B cell (primary cell): ENCODE results near the gene STXBP5L. TPM values are rescaled to one million over a fixed set of nuclear protein-coding genes. Genes with fewer than 3 reads are reported as not detected.

Experiments
- ATAC-seq: fragments of 200-7000 bp; cut with Tn5 transposase; one replicate; pipeline ENCODE4 v1.10.0; 2021; ENCODE audit warnings: low read depth, mild to moderate bottlenecking, moderate number of reproducible peaks, moderate library complexity
- CTCF ChIA-PET: fragments of 350-600 bp; sonication (Branson Sonifier 250); formaldehyde crosslinking; loops from one replicate; lab custom pipeline; 2021; ENCODE audit warnings: antibody characterized with exemption, inconsistent platforms; lab: Charles Lee
- POLR2A ChIA-PET: fragments of 350-600 bp; sonication (Branson Sonifier 250); formaldehyde crosslinking; loops from one replicate; lab custom pipeline; 2021; ENCODE audit warnings: antibody characterized with exemption; lab: Charles Lee
- DNase-seq: peaks from one replicate; pipeline ENCODE4 v3.0.0; 2013
- H2AFZ ChIP-seq: 2 replicates; pipeline ENCODE4 v1.6.1; 2012; ENCODE audit warnings: mild to moderate bottlenecking, low read depth, low read length; ENCODE audit not compliant: insufficient read depth, poor library complexity, severe bottlenecking
- H3K27ac ChIP-seq, 2 donors: 1 replicate in 1 of 2; 2 replicates in 1 of 2; pipeline ENCODE4 v1.5.1; 2012 to 2013; ENCODE audit warnings: low read length in 2 of 2, mild to moderate bottlenecking in 2 of 2, moderate library complexity in 1 of 2
- H3K27me3 ChIP-seq, 4 experiments: fragments of 200-600 bp in 1 of 4; sonication (generic) in 1 of 4; replicated peaks in 1 of 4; 1 replicate in 2 of 4; 2 replicates in 2 of 4; pipeline versions ENCODE4 v1.6.1 to v1.7.0; 2013 to 2016; ENCODE audit warnings: low read length in 3 of 4, mild to moderate bottlenecking in 2 of 4, mixed read lengths in 1 of 4, moderate library complexity in 1 of 4; ENCODE audit not compliant: insufficient read depth in 4 of 4, control insufficient read depth in 3 of 4; ENCODE audit errors: control extremely low read depth in 1 of 4
- H3K36me3 ChIP-seq, 2 experiments: replicated peaks in 1 of 2; 1 replicate in 1 of 2; 2 replicates in 1 of 2; pipeline versions ENCODE4 v1.6.1 to v1.7.1; 2013; ENCODE audit warnings: low read length in 1 of 2; ENCODE audit not compliant: insufficient read depth in 2 of 2, control insufficient read depth in 1 of 2; ENCODE audit errors: control extremely low read depth in 1 of 2, extremely low read depth in 1 of 2
- H3K4me1 ChIP-seq, 2 donors: fragments of 200-600 bp in 1 of 2; sonication (generic) in 1 of 2; 1 replicate in 1 of 2; 2 replicates in 1 of 2; pipeline versions ENCODE4 v1.5.1 to v1.6.1; 2013 to 2017; ENCODE audit warnings: low read length in 2 of 2; ENCODE audit not compliant: control insufficient read depth in 2 of 2, insufficient read depth in 2 of 2
- H3K4me2 ChIP-seq: replicated peaks from 2 replicates; pipeline ENCODE3; 2012; ENCODE audit warnings: mild to moderate bottlenecking, low read depth, low read length; ENCODE audit not compliant: poor library complexity, severe bottlenecking
- H3K4me3 ChIP-seq, 5 experiments: fragments of 200-600 bp in 1 of 5; sonication (generic) in 1 of 5; 1 replicate in 3 of 5; 2 replicates in 2 of 5; pipeline versions ENCODE4 v1.5.1 to v1.7.0; 2011 to 2016; ENCODE audit warnings: low read length in 4 of 5, mild to moderate bottlenecking in 4 of 5, low read depth in 2 of 5, control low read depth in 1 of 5, moderate library complexity in 1 of 5; ENCODE audit not compliant: insufficient read depth in 1 of 5; ENCODE audit errors: control extremely low read depth in 1 of 5, extremely low read depth in 1 of 5
- H3K79me2 ChIP-seq: fragments of 200-600 bp; sonication (generic); one replicate; pipeline ENCODE4 v1.6.0; 2016; ENCODE audit warnings: low read length; ENCODE audit not compliant: control insufficient read depth, insufficient read depth
- H3K9ac ChIP-seq: fragments of 200-600 bp; sonication (generic); 2 replicates; pipeline ENCODE4 v1.6.1; 2017; ENCODE audit warnings: mild to moderate bottlenecking, low read length, moderate library complexity
- H3K9me3 ChIP-seq, 3 donors: one replicate each; pipeline versions ENCODE4 v1.6.1 to v1.7.1; 2013; ENCODE audit warnings: low read length in 2 of 3; ENCODE audit not compliant: control insufficient read depth in 2 of 3, insufficient read depth in 1 of 3; ENCODE audit errors: control extremely low read depth in 1 of 3
- H4K20me1 ChIP-seq: 2 replicates; pipeline ENCODE4 v1.6.0; 2012; ENCODE audit warnings: mild to moderate bottlenecking, low read length; ENCODE audit not compliant: insufficient read depth, control insufficient read depth, poor library complexity, severe bottlenecking
- H3K27ac Mint-ChIP-seq: one replicate; pipeline ENCODE4 v1.8.0; 2021; ENCODE audit warnings: mixed read lengths
- H3K27me3 Mint-ChIP-seq: one replicate; pipeline ENCODE4 v1.8.0; 2021; ENCODE audit warnings: mixed read lengths
- H3K4me1 Mint-ChIP-seq: one replicate; pipeline ENCODE4 v1.8.0; 2021; ENCODE audit warnings: mixed read lengths
- H3K4me3 Mint-ChIP-seq: one replicate; pipeline ENCODE4 v1.8.0; 2021; ENCODE audit warnings: mixed read lengths
- H3K9me3 Mint-ChIP-seq: one replicate; pipeline ENCODE4 v1.8.0; 2022; ENCODE audit warnings: mixed read lengths; ENCODE audit not compliant: insufficient read depth
- EZH2 ChIP-seq: IDR thresholded peaks from 2 replicates; pipeline ENCODE4 v1.6.1; 2012; ENCODE audit warnings: borderline replicate concordance, low read depth, mild to moderate bottlenecking, moderate library complexity, low read length; ENCODE audit not compliant: insufficient read depth, poor library complexity, severe bottlenecking
- WGBS: methylation state at CpG from one replicate; pipeline ENCODE4 v1.1.5; 2013; ENCODE audit warnings: missing lambda C conversion rate; ENCODE audit not compliant: insufficient coverage; 5-methylcytosine and 5-hydroxymethylcytosine counted together
- intact Hi-C: fragments of 100-400 bp; cut with micrococcal nuclease; formaldehyde crosslinking; loops from one replicate; pipeline ENCODE4 v1.10.0; 2022
- polyA plus RNA-seq: library from polyadenylated mRNA; depleted of rRNA; stranded (reverse); fragments of >200 nt; gene quantifications from 2 replicates; pipeline ENCODE4 v1.2.3, GENCODE V29; 2012
- total RNA-seq, 2 donors: library from RNA; stranded (reverse); fragments of 120-200 nt in 1 of 2; gene quantifications; 1 replicate in 1 of 2; 2 replicates in 1 of 2; pipeline versions ENCODE4 v1.2.3 to v1.2.4, GENCODE V29; 2013 to 2022
- TF ChIP-seq, protein P1 (sequence below): fragments of 200-600 bp; IDR thresholded peaks from one replicate; pipeline ENCODE4 v1.8.0; 2022; ENCODE audit warnings: antibody characterized with exemption, mild to moderate bottlenecking

STXBP5L gene
- total and polyA plus RNA-seq, 2 donors (not counting 1 experiment from before 2014, with no cell fraction given), result not detected

DNA sequence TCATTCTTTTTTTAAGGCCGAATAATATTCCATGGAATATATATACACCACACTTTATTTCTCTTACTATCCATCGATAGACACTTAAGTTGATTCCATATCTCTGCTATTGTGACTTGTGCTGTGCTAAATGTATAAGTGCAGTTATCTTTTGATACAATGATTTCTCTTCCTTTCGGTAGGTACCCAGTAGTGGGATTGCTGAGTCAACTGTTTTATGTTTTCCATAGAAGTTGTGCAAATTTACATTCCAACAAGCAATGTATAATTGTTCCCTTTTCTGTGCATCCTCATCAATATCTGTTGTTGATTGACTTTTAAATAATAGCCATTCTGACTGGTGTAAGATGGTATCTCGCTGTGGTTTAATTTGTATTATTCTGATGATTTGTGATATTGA is 81.0 kb downstream of the STXBP5L start:
- H3K4me3 Mint-ChIP-seq, result no peak overlapping the region
- no peak overlapping the region for H3K9ac ChIP-seq
- POLR2A ChIA-PET, result no interaction called here
- H3K79me2 ChIP-seq, result no peaks in the 10 kb centered on the region
- no peaks in the 10 kb centered on the region for H3K4me1 Mint-ChIP-seq
- no peaks in the 10 kb centered on the region for H3K36me3 ChIP-seq
- no peaks in the 10 kb centered on the region for H4K20me1 ChIP-seq
- H3K4me1 ChIP-seq, result no peaks in the 10 kb centered on the region
- H3K9me3 ChIP-seq, result no peaks in the 10 kb centered on the region
- CTCF ChIA-PET, result no interaction called here
- H3K4me3 ChIP-seq, result no peak overlapping the region
- TF ChIP-seq, protein P1, sequence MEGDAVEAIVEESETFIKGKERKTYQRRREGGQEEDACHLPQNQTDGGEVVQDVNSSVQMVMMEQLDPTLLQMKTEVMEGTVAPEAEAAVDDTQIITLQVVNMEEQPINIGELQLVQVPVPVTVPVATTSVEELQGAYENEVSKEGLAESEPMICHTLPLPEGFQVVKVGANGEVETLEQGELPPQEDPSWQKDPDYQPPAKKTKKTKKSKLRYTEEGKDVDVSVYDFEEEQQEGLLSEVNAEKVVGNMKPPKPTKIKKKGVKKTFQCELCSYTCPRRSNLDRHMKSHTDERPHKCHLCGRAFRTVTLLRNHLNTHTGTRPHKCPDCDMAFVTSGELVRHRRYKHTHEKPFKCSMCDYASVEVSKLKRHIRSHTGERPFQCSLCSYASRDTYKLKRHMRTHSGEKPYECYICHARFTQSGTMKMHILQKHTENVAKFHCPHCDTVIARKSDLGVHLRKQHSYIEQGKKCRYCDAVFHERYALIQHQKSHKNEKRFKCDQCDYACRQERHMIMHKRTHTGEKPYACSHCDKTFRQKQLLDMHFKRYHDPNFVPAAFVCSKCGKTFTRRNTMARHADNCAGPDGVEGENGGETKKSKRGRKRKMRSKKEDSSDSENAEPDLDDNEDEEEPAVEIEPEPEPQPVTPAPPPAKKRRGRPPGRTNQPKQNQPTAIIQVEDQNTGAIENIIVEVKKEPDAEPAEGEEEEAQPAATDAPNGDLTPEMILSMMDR, result no peak
- TF ChIP-seq EZH2, result no peak
- no peak overlapping the region for H3K4me2 ChIP-seq
- no peaks in the 10 kb centered on the region for H3K27me3 ChIP-seq
- DNase-seq (no peak), ATAC-seq (no peak)
- no peak overlapping the region for H3K27ac ChIP-seq
- H3K27me3 Mint-ChIP-seq, result no peaks in the 10 kb centered on the region
- intact Hi-C loops, result no loop called here
- WGBS, result no CpG with 5 or more reads among the region's 4 CpGs
- no peak overlapping the region for H3K27ac Mint-ChIP-seq
- no peaks in the 10 kb centered on the region for H3K9me3 Mint-ChIP-seq
- H2AFZ ChIP-seq, result no peak overlapping the region

DNA sequence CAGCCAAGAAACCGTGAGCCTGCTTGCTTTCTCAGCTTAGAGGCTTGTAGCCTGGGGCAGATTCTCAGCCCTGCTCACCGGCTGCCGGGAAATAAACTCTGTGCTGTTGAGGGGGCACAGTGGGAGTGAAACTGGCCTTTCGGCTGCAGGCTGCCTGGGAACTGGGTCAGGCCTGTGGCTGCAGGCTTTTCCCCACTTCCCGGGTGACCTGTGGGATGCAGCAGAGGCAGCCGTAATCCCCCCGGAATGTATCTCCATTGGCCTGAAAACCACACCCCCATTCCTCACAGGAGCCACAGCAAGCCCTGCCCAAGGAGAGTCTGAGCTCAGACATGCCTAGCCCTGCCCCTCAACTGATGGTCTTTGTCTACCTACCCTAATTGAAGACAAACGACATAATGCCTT is 110.9 kb downstream of the STXBP5L start:
- ChIA-PET CTCF (no interaction called here), POLR2A (no interaction called here)
- H3K9ac ChIP-seq, result no peak overlapping the region
- H3K4me3 Mint-ChIP-seq, result no peak overlapping the region
- H4K20me1 ChIP-seq, result no peaks in the 10 kb centered on the region
- H3K4me1 ChIP-seq, result no peaks in the 10 kb centered on the region
- no peak overlapping the region for H2AFZ ChIP-seq
- intact Hi-C loops, result no loop called here
- DNase-seq, result no peak
- no peak overlapping the region for H3K27ac ChIP-seq
- no peak for ATAC-seq
- H3K36me3 ChIP-seq, result no peaks in the 10 kb centered on the region
- H3K4me3 ChIP-seq, result no peak overlapping the region
- no peak overlapping the region for H3K4me2 ChIP-seq
- 82% methylated on average over 8 of the region's 8 CpGs for WGBS
- TF ChIP-seq EZH2, result no peak
- TF ChIP-seq, protein P1, result no peak
- H3K9me3 ChIP-seq, result peaks cover 0 to 7% (median 1%) of the 10 kb centered on the region in 3 donors
- H3K27me3 ChIP-seq, result no peaks in the 10 kb centered on the region
- H3K27ac Mint-ChIP-seq, result no peak overlapping the region
- H3K27me3 Mint-ChIP-seq, result no peaks in the 10 kb centered on the region
- H3K9me3 Mint-ChIP-seq, result no peaks in the 10 kb centered on the region
- H3K79me2 ChIP-seq, result no peaks in the 10 kb centered on the region
- no peaks in the 10 kb centered on the region for H3K4me1 Mint-ChIP-seq
